ENCODE data around the gene TCFL5. TPM values are rescaled to one million over a fixed set of nuclear protein-coding genes. Genes with fewer than 3 reads are reported as not detected.

Gene TCFL5
- total RNA-seq, 4 donors from 2014 or later, result 2.6 to 6.6 (median 5.0) TPM

DNA sequence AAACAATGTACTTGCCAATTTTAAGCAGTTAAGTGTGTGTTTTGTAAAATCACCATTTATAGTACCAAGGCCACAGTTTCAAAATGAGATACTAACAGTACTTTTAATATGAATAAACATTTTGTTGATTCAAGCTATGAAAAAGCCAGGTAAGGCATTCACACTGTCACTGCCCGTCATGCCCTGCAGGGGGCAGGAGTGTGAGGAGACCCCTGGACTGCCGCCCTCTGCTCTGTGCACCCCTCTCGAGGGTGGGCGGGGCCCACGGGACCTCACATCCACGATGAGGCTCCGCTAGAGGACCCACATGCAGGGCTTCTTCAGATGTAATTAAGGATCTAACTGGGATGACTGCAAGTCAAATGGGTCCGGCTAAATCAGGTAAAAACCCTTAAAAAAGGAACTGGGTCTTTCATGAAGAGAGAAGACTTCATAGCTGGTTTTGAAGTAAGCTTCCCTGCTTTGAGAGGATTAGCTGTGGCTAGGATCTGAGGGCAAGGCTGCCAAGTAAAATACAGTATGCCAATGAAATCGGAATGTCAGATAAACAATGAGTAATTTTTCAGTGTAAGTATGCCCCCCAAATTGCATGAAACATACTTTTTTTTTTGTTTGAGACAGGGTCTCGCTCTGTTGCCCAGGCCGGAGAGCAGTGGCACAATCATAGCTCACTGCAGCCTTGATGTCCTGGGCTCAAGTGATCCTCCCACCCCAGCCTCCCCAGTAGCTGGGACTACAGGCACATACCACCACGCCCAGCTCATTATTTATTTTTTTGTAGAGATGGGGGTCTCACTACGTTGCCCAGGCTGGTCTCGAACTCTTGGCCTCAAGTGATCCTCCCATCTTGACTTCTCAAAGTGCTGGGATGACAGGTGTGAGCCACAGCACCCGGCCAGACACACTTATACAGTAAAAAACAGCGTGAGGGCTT lies 46.0 kb upstream of the TCFL5 start:
- TF ChIP-seq, protein P1, sequence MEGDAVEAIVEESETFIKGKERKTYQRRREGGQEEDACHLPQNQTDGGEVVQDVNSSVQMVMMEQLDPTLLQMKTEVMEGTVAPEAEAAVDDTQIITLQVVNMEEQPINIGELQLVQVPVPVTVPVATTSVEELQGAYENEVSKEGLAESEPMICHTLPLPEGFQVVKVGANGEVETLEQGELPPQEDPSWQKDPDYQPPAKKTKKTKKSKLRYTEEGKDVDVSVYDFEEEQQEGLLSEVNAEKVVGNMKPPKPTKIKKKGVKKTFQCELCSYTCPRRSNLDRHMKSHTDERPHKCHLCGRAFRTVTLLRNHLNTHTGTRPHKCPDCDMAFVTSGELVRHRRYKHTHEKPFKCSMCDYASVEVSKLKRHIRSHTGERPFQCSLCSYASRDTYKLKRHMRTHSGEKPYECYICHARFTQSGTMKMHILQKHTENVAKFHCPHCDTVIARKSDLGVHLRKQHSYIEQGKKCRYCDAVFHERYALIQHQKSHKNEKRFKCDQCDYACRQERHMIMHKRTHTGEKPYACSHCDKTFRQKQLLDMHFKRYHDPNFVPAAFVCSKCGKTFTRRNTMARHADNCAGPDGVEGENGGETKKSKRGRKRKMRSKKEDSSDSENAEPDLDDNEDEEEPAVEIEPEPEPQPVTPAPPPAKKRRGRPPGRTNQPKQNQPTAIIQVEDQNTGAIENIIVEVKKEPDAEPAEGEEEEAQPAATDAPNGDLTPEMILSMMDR (IDR thresholded peaks at IDR 0.05), result peak in 5 of 6 experiments; percentile 18 to 38 (median 33)
- TF ChIP-seq POLR2A (IDR thresholded peaks at IDR 0.05), result no peak
- Histone ChIP-seq H3K36me3 (peaks cover 0 to 99% (median 0%) of the 10 kb centered on the region in 3 donors), H3K4me3 (no peak overlapping the region), H3K9me3 (no peaks in the 10 kb centered on the region), H3K4me1 (no peaks in the 10 kb centered on the region), H3K27ac (no peak overlapping the region), H3K27me3 (no peaks in the 10 kb centered on the region)
- DNase-seq, result no peak

- TF ChIP-seq POLR2A (IDR thresholded peaks at IDR 0.05), result no peak
- TF ChIP-seq, protein P1 (IDR thresholded peaks at IDR 0.05), result no peak
- Histone ChIP-seq H3K9me3 (no peaks in the 10 kb centered on the region), H3K4me3 (no peak overlapping the region), H3K36me3 (peaks cover 0 to 96% (median 0%) of the 10 kb centered on the region in 3 donors), H3K27ac (no peak overlapping the region), H3K27me3 (no peaks in the 10 kb centered on the region), H3K4me1 (no peaks in the 10 kb centered on the region)
- no peak for DNase-seq
Observed at GRCh38 chr20:62906647-62907375, 45.2 kb upstream of the TCFL5 start.

DNA sequence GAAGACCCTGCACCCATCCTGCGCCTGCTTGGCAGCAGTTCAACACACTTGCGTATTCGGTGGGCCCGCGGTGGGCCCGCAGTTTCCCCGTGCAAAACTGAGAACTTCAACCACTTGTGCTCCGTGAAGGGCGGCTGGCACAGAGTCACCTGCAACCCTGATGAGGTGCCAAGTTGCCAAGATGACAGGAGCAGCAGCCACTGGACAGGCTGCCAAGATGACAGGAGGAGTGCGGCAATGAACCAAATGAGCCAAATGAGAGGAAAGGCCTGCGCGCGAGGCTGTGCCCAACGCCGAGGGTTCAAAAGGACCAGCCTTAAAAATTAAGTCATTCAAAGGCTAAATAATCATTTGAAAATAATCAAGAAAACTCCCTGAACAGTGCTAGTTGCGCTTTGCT lies 44.6 kb upstream of the TCFL5 start:
- Histone ChIP-seq H3K4me3 (no peak overlapping the region), H3K4me1 (no peaks in the 10 kb centered on the region), H3K27ac (no peak overlapping the region), H3K9me3 (no peaks in the 10 kb centered on the region), H3K27me3 (no peaks in the 10 kb centered on the region), H3K36me3 (peaks cover 0 to 91% (median 0%) of the 10 kb centered on the region in 3 donors)
- DNase-seq, result no peak
- TF ChIP-seq, protein P1 (IDR thresholded peaks at IDR 0.05), result no peak
- TF ChIP-seq POLR2A (IDR thresholded peaks at IDR 0.05), result no peak

GRCh38 chr20:62905536-62906117 lies 44.0 kb upstream of the TCFL5 start:
- peaks cover 0 to 85% (median 0%) of the 10 kb centered on the region in 3 donors for H3K36me3 ChIP-seq
- TF ChIP-seq, protein P1 (IDR thresholded peaks at IDR 0.05), result no peak
- TF ChIP-seq POLR2A (IDR thresholded peaks at IDR 0.05), result no peak

GRCh38 chr20:62902926-62903615 lies 41.4 kb upstream of the TCFL5 start:
- Histone ChIP-seq H3K4me1 (peaks cover 4 to 27% (median 12%) of the 10 kb centered on the region in 4 donors), H3K36me3 (peaks cover 0 to 59% (median 0%) of the 10 kb centered on the region in 3 donors), H3K4me3 (no peak overlapping the region), H3K27ac (no peak overlapping the region), H3K27me3 (no peaks in the 10 kb centered on the region), H3K9me3 (no peaks in the 10 kb centered on the region)
- no peak for TF ChIP-seq POLR2A (IDR thresholded peaks at IDR 0.05)
- TF ChIP-seq, protein P1 (IDR thresholded peaks at IDR 0.05), result no peak
- no peak for DNase-seq

More at GRCh38 chr20:62905536-62906117, 44.0 kb upstream of the TCFL5 start:
- DNase-seq, result no peak
- peaks cover 0 to 2% (median 0%) of the 10 kb centered on the region in 4 donors for H3K4me1 ChIP-seq
- no peaks in the 10 kb centered on the region for H3K9me3 ChIP-seq
- no peak overlapping the region for H3K27ac ChIP-seq
- H3K4me3 ChIP-seq, result no peak overlapping the region
- no peaks in the 10 kb centered on the region for H3K27me3 ChIP-seq

Data from Peyer's patch (tissue), 4 donors.